Glutamatergic neuron (in vitro differentiated cells): ENCODE measurements around the gene TLR5. TPM values are rescaled to one million over a fixed set of nuclear protein-coding genes. Genes with fewer than 3 reads are reported as not detected.
A peak's percentile ranks its signal among the peaks of the same experiment; 100 is the strongest.

ENCODE experiments used
- DNase-seq: peaks from one replicate; pipeline ENCODE4 v3.0.0; 2022
- H3K27ac Mint-ChIP-seq: one replicate; pipeline ENCODE4 v1.8.0; 2020; ENCODE audit warnings: mild to moderate bottlenecking, mixed read lengths, inconsistent platforms; ENCODE audit not compliant: unreplicated experiment
- H3K27me3 Mint-ChIP-seq: one replicate; pipeline ENCODE4 v1.8.0; 2020; ENCODE audit warnings: mild to moderate bottlenecking, moderate library complexity, mixed read lengths, inconsistent platforms; ENCODE audit not compliant: unreplicated experiment
- H3K36me3 Mint-ChIP-seq: one replicate; pipeline ENCODE4 v1.8.0; 2020; ENCODE audit warnings: mild to moderate bottlenecking, mixed read lengths, inconsistent platforms; ENCODE audit not compliant: unreplicated experiment
- H3K4me1 Mint-ChIP-seq: one replicate; pipeline ENCODE4 v1.8.0; 2020; ENCODE audit warnings: mild to moderate bottlenecking, low read depth, mixed read lengths, inconsistent platforms; ENCODE audit not compliant: unreplicated experiment
- H3K4me3 Mint-ChIP-seq: one replicate; pipeline ENCODE4 v1.8.0; 2020; ENCODE audit warnings: mild to moderate bottlenecking, mixed read lengths, inconsistent platforms; ENCODE audit not compliant: unreplicated experiment
- H3K9me3 Mint-ChIP-seq: one replicate; pipeline ENCODE4 v1.8.0; 2020; ENCODE audit warnings: mild to moderate bottlenecking, moderate library complexity, mixed read lengths, inconsistent platforms; ENCODE audit not compliant: unreplicated experiment
- total RNA-seq: library from RNA; stranded (reverse); fragmentation: NEBNext Ultra II Directional; extraction: Animal tissue kit (Norgen Biotek cat#: 25700); gene quantifications from one replicate; pipeline ENCODE4 v1.2.1, GENCODE V29; 2021; ENCODE audit not compliant: unreplicated experiment
- TF ChIP-seq, protein P1 (sequence below): fragments of 200-600 bp; sonication (generic); IDR thresholded peaks from one replicate; pipeline ENCODE4 v1.5.0; 2021; ENCODE audit not compliant: partially characterized antibody, unreplicated experiment

Gene TLR5
- total RNA-seq, 1 donor from 2014 or later, result not detected

DNA sequence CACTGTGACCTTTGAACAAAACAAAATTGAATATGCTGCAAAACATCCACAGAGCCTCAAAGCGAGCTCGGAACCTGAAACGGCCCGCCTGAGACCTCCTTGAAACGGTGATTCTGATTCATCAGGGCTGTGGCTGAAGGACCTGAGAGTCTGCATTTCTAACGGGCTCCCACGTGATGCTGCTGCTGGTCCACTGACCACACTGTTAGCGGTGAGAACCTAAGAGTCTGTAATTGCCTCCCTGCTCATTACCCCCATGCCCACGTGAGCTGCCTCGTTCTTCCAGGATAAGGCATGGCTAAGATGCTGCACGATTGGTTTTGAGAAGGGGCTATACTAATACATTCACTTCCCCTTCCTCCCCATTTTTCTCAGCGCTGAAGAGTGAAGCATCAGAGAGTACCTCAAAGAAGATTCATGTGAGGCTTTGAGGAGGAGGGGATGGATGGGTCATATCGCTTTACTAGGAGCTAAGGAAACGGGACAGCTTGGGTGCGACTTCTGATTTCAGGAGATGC is 9.7 kb downstream of the TLR5 start:
- H3K4me1 Mint-ChIP-seq, result peaks cover 2% of the 10 kb centered on the region
- peaks cover 3% of the 10 kb centered on the region for H3K9me3 Mint-ChIP-seq
- peaks cover 5% of the 10 kb centered on the region for H3K36me3 Mint-ChIP-seq
- H3K27me3 Mint-ChIP-seq, result peaks cover 2% of the 10 kb centered on the region
- no peak overlapping the region for H3K27ac Mint-ChIP-seq
- TF ChIP-seq, protein P1, sequence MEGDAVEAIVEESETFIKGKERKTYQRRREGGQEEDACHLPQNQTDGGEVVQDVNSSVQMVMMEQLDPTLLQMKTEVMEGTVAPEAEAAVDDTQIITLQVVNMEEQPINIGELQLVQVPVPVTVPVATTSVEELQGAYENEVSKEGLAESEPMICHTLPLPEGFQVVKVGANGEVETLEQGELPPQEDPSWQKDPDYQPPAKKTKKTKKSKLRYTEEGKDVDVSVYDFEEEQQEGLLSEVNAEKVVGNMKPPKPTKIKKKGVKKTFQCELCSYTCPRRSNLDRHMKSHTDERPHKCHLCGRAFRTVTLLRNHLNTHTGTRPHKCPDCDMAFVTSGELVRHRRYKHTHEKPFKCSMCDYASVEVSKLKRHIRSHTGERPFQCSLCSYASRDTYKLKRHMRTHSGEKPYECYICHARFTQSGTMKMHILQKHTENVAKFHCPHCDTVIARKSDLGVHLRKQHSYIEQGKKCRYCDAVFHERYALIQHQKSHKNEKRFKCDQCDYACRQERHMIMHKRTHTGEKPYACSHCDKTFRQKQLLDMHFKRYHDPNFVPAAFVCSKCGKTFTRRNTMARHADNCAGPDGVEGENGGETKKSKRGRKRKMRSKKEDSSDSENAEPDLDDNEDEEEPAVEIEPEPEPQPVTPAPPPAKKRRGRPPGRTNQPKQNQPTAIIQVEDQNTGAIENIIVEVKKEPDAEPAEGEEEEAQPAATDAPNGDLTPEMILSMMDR, result no peak
- peak overlapping the region; percentile 41 for H3K4me3 Mint-ChIP-seq
- DNase-seq, result no peak

DNA sequence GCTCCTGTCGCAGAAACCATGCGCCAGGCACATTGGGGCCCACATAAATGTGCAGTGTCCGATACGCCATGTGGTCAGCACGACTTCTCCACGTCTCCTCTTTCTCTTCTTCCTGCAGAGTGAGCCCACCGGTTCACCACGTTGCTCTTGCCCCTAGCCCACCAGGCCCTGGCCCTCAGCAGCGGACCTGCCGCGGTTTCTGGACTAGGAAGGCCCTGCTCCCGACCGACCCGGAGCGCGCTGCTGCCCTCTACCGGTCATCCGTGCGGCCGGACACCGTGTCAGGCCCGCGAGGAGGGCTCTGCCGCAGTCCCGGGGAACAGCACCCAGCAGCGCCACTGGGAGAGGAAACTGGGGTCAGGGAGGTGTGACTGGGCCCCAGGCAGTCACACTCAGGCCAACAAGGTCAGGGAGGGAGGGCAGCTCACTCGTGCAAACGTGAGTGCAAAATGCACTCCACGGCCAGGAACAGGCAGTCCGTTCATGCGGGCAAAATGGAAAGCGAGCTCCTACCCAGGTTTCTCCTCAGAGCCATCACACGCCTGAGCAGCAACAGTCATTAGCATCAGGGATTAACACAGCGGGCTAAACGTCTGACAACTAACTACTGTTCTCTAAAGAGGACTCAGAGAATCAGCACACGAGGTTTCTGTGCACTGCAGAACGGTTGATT is 13.7 kb downstream of the TLR5 start:
- peaks cover 5% of the 10 kb centered on the region for H3K4me1 Mint-ChIP-seq
- TF ChIP-seq, protein P1, result peak; percentile 90
- H3K9me3 Mint-ChIP-seq, result peaks cover 8% of the 10 kb centered on the region
- H3K36me3 Mint-ChIP-seq, result peaks cover 5% of the 10 kb centered on the region
- peak; percentile 79 for DNase-seq
- peaks cover 4% of the 10 kb centered on the region for H3K27me3 Mint-ChIP-seq
- H3K27ac Mint-ChIP-seq, result no peak overlapping the region
- no peak overlapping the region for H3K4me3 Mint-ChIP-seq

GRCh38 chr1:223126741-223127140 is 16.3 kb downstream of the TLR5 start:
- DNase-seq, result no peak
- H3K9me3 Mint-ChIP-seq, result peaks cover 8% of the 10 kb centered on the region
- peaks cover 5% of the 10 kb centered on the region for H3K4me1 Mint-ChIP-seq
- H3K36me3 Mint-ChIP-seq, result peaks cover 5% of the 10 kb centered on the region
- H3K27me3 Mint-ChIP-seq, result peaks cover 6% of the 10 kb centered on the region
- no peak overlapping the region for H3K27ac Mint-ChIP-seq
- TF ChIP-seq, protein P1, result no peak
- no peak overlapping the region for H3K4me3 Mint-ChIP-seq

GRCh38 chr1:223125766-223126165 is 17.3 kb downstream of the TLR5 start:
- no peak overlapping the region for H3K4me3 Mint-ChIP-seq
- H3K27ac Mint-ChIP-seq, result peak overlapping the region; percentile 29
- peaks cover 5% of the 10 kb centered on the region for H3K36me3 Mint-ChIP-seq
- TF ChIP-seq, protein P1, result no peak
- H3K9me3 Mint-ChIP-seq, result peaks cover 8% of the 10 kb centered on the region
- H3K27me3 Mint-ChIP-seq, result peaks cover 6% of the 10 kb centered on the region
- H3K4me1 Mint-ChIP-seq, result peaks cover 5% of the 10 kb centered on the region
- no peak for DNase-seq

GRCh38 chr1:223123011-223123610 is 19.9 kb downstream of the TLR5 start:
- Mint-ChIP-seq H3K9me3 (peaks cover 4% of the 10 kb centered on the region), H3K4me1 (peaks cover 5% of the 10 kb centered on the region), H3K27me3 (peaks cover 4% of the 10 kb centered on the region), H3K27ac (no peak overlapping the region), H3K4me3 (no peak overlapping the region), H3K36me3 (no peaks in the 10 kb centered on the region)
- TF ChIP-seq, protein P1, result no peak
- no peak for DNase-seq
